GM12875 (cell line): ENCODE measurements around the gene SIPA1L3.

Source experiments
- H3K4me3 ChIP-seq: one replicate; pipeline ENCODE4 v1.5.1; 2011; ENCODE audit warnings: low read depth, low read length, control low read depth
- CTCF ChIP-seq: IDR thresholded peaks from 2 replicates; pipeline ENCODE4 v1.5.1; 2011; ENCODE audit warnings: low read depth, mild to moderate bottlenecking, control low read depth, inconsistent platforms, low read length, moderate library complexity, borderline replicate concordance; ENCODE audit not compliant: insufficient read depth

Gene SIPA1L3

GRCh38 chr19:38201731-38202130 lies 294.7 kb downstream of the SIPA1L3 start:
- H3K4me3 ChIP-seq, result no peak overlapping the region
- no peak for TF ChIP-seq CTCF

DNA sequence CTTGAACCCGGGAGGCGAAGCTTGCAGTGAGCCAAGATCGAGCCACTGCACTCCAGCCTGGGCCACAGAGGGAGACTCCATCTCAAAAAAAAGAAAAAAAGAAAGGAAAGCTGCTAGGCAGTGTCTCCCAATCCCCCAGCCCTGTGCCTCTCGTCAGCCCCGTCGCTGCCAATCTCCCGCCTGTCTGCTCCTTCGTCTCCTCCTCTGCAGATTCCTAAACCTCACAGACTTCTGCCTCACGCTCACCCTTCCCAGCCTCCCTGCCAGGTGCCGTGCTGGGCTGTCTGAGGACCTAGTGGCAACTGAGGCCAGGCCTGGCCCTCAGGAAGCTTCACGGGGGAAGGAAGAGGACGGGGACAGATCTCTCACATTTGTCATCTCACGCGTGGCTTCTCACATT lies 295.5 kb downstream of the SIPA1L3 start:
- H3K4me3 ChIP-seq, result no peak overlapping the region
- TF ChIP-seq CTCF, result no peak

GRCh38 chr19:38203197-38203596 lies 296.2 kb downstream of the SIPA1L3 start:
- no peak overlapping the region for H3K4me3 ChIP-seq
- no peak for TF ChIP-seq CTCF

- no peak for TF ChIP-seq CTCF
- H3K4me3 ChIP-seq, result no peak overlapping the region
These were observed 297.1 kb downstream of the SIPA1L3 start for GRCh38 chr19:38204096-38204495.

GRCh38 chr19:38204728-38205127 lies 297.7 kb downstream of the SIPA1L3 start:
- no peak for TF ChIP-seq CTCF
- no peak overlapping the region for H3K4me3 ChIP-seq

- no peak for TF ChIP-seq CTCF
- no peak overlapping the region for H3K4me3 ChIP-seq
These were observed 299.2 kb downstream of the SIPA1L3 start for GRCh38 chr19:38206006-38206745.

GRCh38 chr19:38206928-38207327 lies 299.9 kb downstream of the SIPA1L3 start:
- H3K4me3 ChIP-seq, result no peak overlapping the region
- TF ChIP-seq CTCF, result no peak
